Activated B cell treated with CpG ODN at 0.5 μM for 24 hours (primary cell): ENCODE results near the gene AFF3. TPM values are rescaled to one million over a fixed set of nuclear protein-coding genes. Genes with fewer than 3 reads are reported as not detected.
"Not testable (repeated sequence)": the region's sequence is repeated elsewhere in the genome, so short reads cannot be mapped to it uniquely, and the experiment has no call there.

Source experiments
- ATAC-seq: fragments of 200-7000 bp; cut with Tn5 transposase; one replicate; pipeline ENCODE4 v1.10.0; 2021; ENCODE audit warnings: low read depth, mild to moderate bottlenecking, moderate library complexity
- CTCF ChIA-PET: fragments of 350-600 bp; sonication (Branson Sonifier 250); formaldehyde crosslinking; loops from one replicate; lab custom pipeline; 2021; ENCODE audit warnings: antibody characterized with exemption; lab: Charles Lee
- POLR2A ChIA-PET: fragments of 350-600 bp; sonication (Branson Sonifier 250); formaldehyde crosslinking; loops from one replicate; lab custom pipeline; 2021; ENCODE audit warnings: antibody characterized with exemption; lab: Charles Lee
- DNase-seq: peaks from one replicate; pipeline ENCODE4 v3.0.0; 2022
- H3K27ac Mint-ChIP-seq: one replicate; pipeline ENCODE4 v1.8.0; 2020; ENCODE audit warnings: mixed read lengths
- H3K27me3 Mint-ChIP-seq: one replicate; pipeline ENCODE4 v1.8.0; 2021; ENCODE audit warnings: mixed read lengths
- H3K36me3 Mint-ChIP-seq: one replicate; pipeline ENCODE4 v1.8.0; 2021; ENCODE audit warnings: low read depth, mixed read lengths
- H3K4me1 Mint-ChIP-seq: one replicate; pipeline ENCODE4 v1.8.0; 2021; ENCODE audit warnings: mixed read lengths
- H3K4me3 Mint-ChIP-seq: one replicate; pipeline ENCODE4 v1.8.0; 2020; ENCODE audit warnings: mild to moderate bottlenecking, mixed read lengths
- H3K9me3 Mint-ChIP-seq: one replicate; pipeline ENCODE4 v1.8.0; 2020; ENCODE audit warnings: mixed read lengths
- CTCF ChIP-seq: fragments of 200-600 bp; IDR thresholded peaks from one replicate; pipeline ENCODE4 v1.8.0; 2022; ENCODE audit warnings: antibody characterized with exemption, mild to moderate bottlenecking
- intact Hi-C: fragments of 100-400 bp; cut with micrococcal nuclease; formaldehyde crosslinking; loops from one replicate; pipeline ENCODE4 v1.15.1; 2024
- total RNA-seq: library from RNA; stranded (reverse); gene quantifications from 2 replicates; pipeline ENCODE4 v1.2.3, GENCODE V29; 2022

Gene AFF3
- total RNA-seq, 1 donor from 2014 or later = 271 TPM

GRCh38 chr2:100110614-100111000 is 31.8 kb downstream of the AFF3 start:
- Mint-ChIP-seq H3K27ac (peak overlapping the region; percentile 88), H3K4me1 (peaks cover 91% of the 10 kb centered on the region), H3K27me3 (no peaks in the 10 kb centered on the region), H3K36me3 (peaks cover 61% of the 10 kb centered on the region), H3K9me3 (no peaks in the 10 kb centered on the region), H3K4me3 (peak overlapping the region; percentile 37)
- POLR2A ChIA-PET = interaction anchor here (0.6 to 10.9 kb wide), 10 partner anchors 8 to 141 kb away, joined by 3 to 149 read pairs (median 4); partner anchors contain the start of gene AFF3
- DNase-seq (peak; percentile 30), ATAC-seq (peak; percentile 68)
- CTCF ChIA-PET = interaction anchor here (4.1 kb wide), 1 partner anchor 135 kb away, joined by 21 read pairs; no protein-coding TSS in a partner anchor
- intact Hi-C loops = loop anchor here (1.0 to 10.0 kb wide), 2 partner anchors 26 to 284 kb away; no protein-coding TSS in a partner anchor
- no peak for TF ChIP-seq CTCF

DNA sequence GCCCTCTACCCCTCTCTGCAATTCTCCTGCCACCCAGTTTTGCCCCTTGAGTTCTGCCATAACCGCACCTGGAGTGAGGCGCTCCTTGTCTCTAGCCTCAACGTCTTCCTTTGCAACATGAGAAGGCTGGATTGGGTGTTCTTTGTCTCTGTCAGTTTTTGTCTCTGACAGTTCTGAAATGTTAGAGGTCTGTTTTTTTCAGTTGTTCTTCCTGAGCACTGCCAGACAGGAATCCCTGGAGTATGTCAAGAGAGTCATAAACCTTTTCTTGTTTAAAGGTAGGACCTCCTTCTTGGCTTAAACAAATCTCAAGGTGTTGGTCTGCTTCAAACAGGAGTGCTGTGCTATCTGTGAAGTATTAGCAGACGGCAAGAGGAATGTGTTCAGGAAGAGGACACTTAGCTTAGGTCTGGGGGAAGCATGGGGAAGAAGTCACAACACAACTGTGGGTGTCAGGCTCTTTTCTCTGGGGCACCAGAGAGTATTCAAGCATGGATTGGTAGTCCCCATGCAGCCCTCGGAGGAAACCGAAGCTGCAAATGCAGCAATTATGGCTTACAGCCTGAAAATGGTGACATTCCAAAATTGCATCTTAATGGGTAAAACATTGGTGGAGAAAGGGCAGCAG is 32.3 kb downstream of the AFF3 start:
- peak overlapping the region; percentile 37 for H3K4me3 Mint-ChIP-seq
- no peak for TF ChIP-seq CTCF
- DNase-seq = no peak
- H3K4me1 Mint-ChIP-seq = peaks cover 91% of the 10 kb centered on the region
- no peaks in the 10 kb centered on the region for H3K27me3 Mint-ChIP-seq
- peak overlapping the region; percentile 88 for H3K27ac Mint-ChIP-seq
- peak; percentile 15 for ATAC-seq
- ChIA-PET CTCF (interaction anchor here (4.1 kb wide), 1 partner anchor 135 kb away, joined by 21 read pairs; no protein-coding TSS in a partner anchor), POLR2A (interaction anchor here (0.6 to 10.9 kb wide), 10 partner anchors 9 to 142 kb away, joined by 3 to 149 read pairs (median 4); partner anchors contain the start of gene AFF3)
- H3K36me3 Mint-ChIP-seq = peaks cover 62% of the 10 kb centered on the region
- intact Hi-C loops = loop anchor here (1.0 to 10.0 kb wide), 2 partner anchors 26 to 285 kb away; no protein-coding TSS in a partner anchor
- no peaks in the 10 kb centered on the region for H3K9me3 Mint-ChIP-seq

GRCh38 chr2:100108648-100109020 is 33.8 kb downstream of the AFF3 start:
- ATAC-seq, intact Hi-C loops, H3K27me3 Mint-ChIP-seq, H3K9me3 Mint-ChIP-seq, DNase-seq, CTCF ChIA-PET, H3K4me3 Mint-ChIP-seq: not testable (repeated sequence)
- POLR2A ChIA-PET = interaction anchor here (0.6 to 10.9 kb wide), 3 partner anchors 12 to 126 kb away, joined by 4 to 149 read pairs (median 7); partner anchors contain the start of gene AFF3
- Mint-ChIP-seq H3K36me3 (peaks cover 55% of the 10 kb centered on the region), H3K27ac (peak overlapping the region; percentile 50), H3K4me1 (peaks cover 77% of the 10 kb centered on the region)

DNA sequence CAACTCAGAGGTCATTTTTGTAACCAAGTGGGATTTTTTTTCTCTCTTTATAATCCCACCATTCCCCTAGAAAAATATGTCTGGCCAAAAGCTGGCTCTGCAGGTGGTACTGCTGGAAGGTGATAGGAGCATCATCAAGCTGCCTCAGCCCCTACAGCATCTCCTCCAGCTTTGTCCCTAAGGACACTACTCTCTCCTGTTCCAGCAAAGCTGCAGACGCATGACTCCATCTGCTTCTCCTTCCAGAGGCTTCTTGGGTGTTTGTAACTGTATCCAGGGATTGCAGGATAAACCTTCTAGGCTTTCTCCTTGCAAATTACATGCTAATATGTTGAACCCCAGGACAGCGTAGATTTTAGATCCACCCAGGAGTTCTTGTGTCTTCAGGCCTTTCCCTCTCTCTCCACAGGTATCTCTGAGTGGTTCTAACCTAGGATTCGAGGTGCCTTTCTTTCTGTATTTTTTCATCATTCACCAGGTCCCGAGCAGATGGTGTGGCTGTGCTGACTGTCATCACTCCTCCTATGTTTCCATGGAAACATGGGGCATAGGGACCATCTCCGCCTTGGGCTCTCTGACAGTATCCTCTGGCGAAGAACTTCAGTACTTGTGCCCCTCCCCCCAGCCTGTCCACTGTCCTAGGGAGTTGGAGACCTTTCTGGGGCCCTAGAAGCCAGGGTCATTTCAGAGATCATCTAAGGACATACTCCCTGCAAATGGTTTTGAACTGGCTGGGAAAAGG is 34.3 kb downstream of the AFF3 start:
- DNase-seq (no peak), ATAC-seq (no peak)
- Mint-ChIP-seq H3K9me3 (no peaks in the 10 kb centered on the region), H3K36me3 (peaks cover 54% of the 10 kb centered on the region), H3K27ac (peak overlapping the region; percentile 50), H3K4me3 (no peak overlapping the region), H3K4me1 (peaks cover 73% of the 10 kb centered on the region), H3K27me3 (no peaks in the 10 kb centered on the region)
- CTCF ChIA-PET = interaction anchor here (1.0 kb wide), 1 partner anchor 133 kb away, joined by 3 read pairs; no protein-coding TSS in a partner anchor
- intact Hi-C loops = no loop called here
- POLR2A ChIA-PET = interaction anchor here (1.2 to 10.9 kb wide), 2 partner anchors 33 to 127 kb away, joined by 7 to 149 read pairs; partner anchors contain the start of gene AFF3
- TF ChIP-seq CTCF = no peak

GRCh38 chr2:100107440-100107839 is 35.0 kb downstream of the AFF3 start:
- H3K4me1 Mint-ChIP-seq = peaks cover 67% of the 10 kb centered on the region
- H3K27ac Mint-ChIP-seq = peak overlapping the region; percentile 50
- H3K9me3 Mint-ChIP-seq = no peaks in the 10 kb centered on the region
- H3K27me3 Mint-ChIP-seq = no peaks in the 10 kb centered on the region
- no peak for TF ChIP-seq CTCF
- peaks cover 48% of the 10 kb centered on the region for H3K36me3 Mint-ChIP-seq
- no peak overlapping the region for H3K4me3 Mint-ChIP-seq
- DNase-seq (no peak), ATAC-seq (no peak)
- CTCF ChIA-PET = interaction anchor here (1.0 kb wide), 1 partner anchor 134 kb away, joined by 3 read pairs; no protein-coding TSS in a partner anchor
- POLR2A ChIA-PET = interaction anchor here (1.2 to 10.9 kb wide), 2 partner anchors 33 to 127 kb away, joined by 7 to 149 read pairs; partner anchors contain the start of gene AFF3
- intact Hi-C loops = no loop called here
